AG09309 (cell line): ENCODE data around the gene PTPRM.

Experiments used
- DNase-seq: peaks from one replicate; pipeline ENCODE4 v3.0.0-alpha.2; 2010; ENCODE audit warnings: low read depth
- H3K4me3 ChIP-seq: 2 replicates; pipeline ENCODE4 v1.5.1; 2011; ENCODE audit warnings: mild to moderate bottlenecking, low read depth, low read length, moderate library complexity; ENCODE audit not compliant: control insufficient read depth
- TF ChIP-seq, protein P1 (sequence below): IDR thresholded peaks from 2 replicates; pipeline ENCODE4 v1.5.1; 2011; ENCODE audit warnings: mild to moderate bottlenecking, low read depth, low read length, inconsistent platforms; ENCODE audit not compliant: insufficient read depth, control insufficient read depth; ENCODE audit errors: missing control alignments

Gene PTPRM

DNA sequence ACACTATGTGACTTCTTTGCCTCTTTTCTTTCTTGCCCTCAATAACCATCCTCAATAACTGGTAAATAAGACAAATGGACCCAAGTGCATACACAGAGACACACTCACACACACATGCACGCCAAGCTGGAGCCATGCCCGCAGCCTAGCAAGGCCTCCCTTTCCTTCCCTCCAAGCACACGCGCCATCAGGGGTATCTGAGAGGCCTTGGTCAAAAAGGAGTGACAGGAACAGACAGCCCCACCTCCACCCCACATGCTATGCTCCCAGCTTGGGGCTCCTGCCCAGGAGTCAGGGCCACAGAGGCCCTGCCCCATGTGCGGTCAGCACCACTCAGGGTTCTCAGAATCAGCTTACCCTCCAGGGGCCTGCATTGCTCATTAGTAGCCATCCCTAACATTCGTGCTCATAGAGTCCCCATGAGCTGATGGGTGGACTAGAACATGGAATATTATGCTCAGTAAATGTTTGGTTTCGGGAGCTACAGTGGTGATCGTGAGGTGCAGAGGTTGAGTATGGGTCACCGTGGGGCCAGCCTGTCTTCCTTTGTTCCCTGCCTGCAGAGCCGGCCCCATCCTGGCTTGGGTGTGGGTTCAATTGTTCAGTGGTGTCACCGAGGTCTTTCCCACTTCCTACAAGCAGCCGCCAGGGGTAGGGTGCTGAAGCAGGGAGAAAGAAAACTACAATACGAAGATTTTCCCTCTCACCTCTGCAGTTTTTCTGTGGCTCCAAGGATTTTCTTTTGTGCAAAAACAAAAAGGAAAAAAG is 884.0 kb downstream of the PTPRM start:
- TF ChIP-seq, protein P1, sequence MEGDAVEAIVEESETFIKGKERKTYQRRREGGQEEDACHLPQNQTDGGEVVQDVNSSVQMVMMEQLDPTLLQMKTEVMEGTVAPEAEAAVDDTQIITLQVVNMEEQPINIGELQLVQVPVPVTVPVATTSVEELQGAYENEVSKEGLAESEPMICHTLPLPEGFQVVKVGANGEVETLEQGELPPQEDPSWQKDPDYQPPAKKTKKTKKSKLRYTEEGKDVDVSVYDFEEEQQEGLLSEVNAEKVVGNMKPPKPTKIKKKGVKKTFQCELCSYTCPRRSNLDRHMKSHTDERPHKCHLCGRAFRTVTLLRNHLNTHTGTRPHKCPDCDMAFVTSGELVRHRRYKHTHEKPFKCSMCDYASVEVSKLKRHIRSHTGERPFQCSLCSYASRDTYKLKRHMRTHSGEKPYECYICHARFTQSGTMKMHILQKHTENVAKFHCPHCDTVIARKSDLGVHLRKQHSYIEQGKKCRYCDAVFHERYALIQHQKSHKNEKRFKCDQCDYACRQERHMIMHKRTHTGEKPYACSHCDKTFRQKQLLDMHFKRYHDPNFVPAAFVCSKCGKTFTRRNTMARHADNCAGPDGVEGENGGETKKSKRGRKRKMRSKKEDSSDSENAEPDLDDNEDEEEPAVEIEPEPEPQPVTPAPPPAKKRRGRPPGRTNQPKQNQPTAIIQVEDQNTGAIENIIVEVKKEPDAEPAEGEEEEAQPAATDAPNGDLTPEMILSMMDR = no peak
- no peak for DNase-seq
- no peak overlapping the region for H3K4me3 ChIP-seq

DNA sequence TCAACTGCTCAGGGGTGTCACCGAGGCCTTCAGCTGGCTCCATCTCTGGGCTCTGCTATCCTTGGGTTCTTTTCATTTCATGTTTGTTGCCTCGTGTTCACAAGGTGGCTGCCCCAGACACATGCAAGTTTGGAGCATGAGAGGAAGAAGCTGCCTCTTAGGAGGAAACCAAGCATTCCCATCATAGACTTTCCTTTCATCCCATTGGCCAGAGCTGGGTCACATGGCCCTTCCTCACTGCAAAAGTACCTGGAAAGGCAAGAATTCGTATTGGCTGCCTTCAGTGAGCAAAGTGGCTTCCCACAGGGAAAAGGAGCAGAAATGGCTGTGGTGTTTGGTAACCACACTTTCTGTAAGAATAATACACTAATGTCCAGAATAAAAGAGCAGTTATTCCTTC is 886.4 kb downstream of the PTPRM start:
- no peak for DNase-seq
- TF ChIP-seq, protein P1 = no peak
- no peak overlapping the region for H3K4me3 ChIP-seq

DNA sequence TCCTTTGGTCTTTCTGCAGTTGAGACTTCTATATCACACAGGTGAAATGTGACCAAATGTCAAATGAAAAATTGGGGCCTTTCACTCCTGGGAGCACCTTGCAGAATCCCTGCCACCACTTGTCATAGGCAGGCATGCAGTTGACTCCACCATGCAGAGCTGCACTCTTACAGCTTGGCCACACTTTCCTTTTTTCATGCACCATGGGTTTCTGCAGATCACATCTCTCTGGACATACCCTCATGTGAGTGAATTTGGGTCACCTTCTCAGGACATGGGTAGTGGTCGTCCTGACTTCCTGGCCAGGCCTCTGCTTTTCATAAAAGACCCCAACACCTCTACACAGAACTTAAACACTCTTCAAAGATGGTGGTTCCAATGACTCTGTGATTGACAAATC is 887.0 kb downstream of the PTPRM start:
- no peak for DNase-seq
- H3K4me3 ChIP-seq = no peak overlapping the region
- TF ChIP-seq, protein P1 = no peak

DNA sequence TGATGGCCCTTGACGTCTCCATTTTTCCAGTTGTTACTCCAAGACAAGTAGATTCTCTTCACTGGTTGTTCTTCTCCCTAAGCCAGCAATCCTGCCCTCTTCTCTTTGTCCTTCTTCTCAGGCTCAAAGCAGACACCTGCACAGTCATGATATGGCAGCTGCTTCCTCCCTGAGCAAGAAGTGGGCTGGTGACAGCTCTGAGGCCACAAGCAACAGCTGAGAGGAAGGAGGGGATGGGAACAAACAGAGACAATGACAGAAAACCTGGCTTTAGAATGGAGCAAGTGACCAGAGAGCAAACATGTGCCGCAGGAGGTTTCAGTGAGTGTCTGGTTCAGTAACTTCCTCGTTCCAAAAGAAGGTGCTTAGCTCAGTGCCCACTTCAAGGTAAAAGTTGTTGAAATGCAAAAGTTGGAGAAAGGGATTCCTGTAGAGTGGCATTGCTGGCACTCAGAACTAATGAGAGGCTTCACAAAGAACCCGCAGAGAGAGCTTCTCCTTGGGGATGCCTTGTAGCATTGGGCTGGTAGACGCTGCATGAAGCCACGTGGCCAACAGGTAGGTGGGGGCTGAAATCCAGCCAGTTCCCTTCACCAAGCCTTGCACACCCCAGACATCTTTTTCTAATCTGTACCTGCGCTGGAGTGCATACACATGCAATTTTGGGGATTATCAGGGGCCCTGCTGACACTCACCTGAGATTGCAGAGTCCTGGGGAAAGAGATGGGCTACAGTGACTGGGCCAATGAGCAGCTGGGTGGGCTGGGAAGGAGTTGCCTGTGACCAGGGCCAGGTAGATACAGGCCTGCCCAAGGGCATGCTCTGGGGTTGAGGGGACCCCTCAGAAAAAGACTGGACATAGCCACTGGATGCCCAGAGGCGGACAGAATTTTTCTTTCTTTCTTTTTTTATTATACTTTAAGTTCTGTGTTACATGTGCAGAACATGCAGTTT is 888.8 kb downstream of the PTPRM start:
- no peak overlapping the region for H3K4me3 ChIP-seq
- TF ChIP-seq, protein P1 = no peak
- DNase-seq = no peak
